SK-N-SH treated with all-trans-retinoic acid at 6 μM for 48 hours (cell line): Measurements from ENCODE around the gene RALA.

ENCODE experiments used
- ZFP3 ChIP-seq: fragments of 250-450 bp; sonication (Bioruptor Pico); IDR thresholded peaks from 2 replicates; pipeline ENCODE4 v1.5.0; 2020; ENCODE audit warnings: mild to moderate bottlenecking, moderate library complexity
- ZNF70 ChIP-seq: fragments of 450-650 bp; formaldehyde crosslinking; IDR thresholded peaks from 2 replicates; pipeline ENCODE4 v1.5.0; 2020; ENCODE audit warnings: mild to moderate bottlenecking, moderate library complexity
- ZNF8 ChIP-seq: fragments of 450-650 bp; formaldehyde crosslinking; IDR thresholded peaks from 2 replicates; pipeline ENCODE4 v1.5.0; 2020; ENCODE audit warnings: mild to moderate bottlenecking, moderate library complexity

- TF ChIP-seq ZNF8 (CRISPR knock-in tag) (no peak), ZFP3 (CRISPR knock-in tag) (no peak), ZNF70 (CRISPR knock-in tag) (no peak)
Measured at GRCh38 chr7:39700165-39700564, 76.8 kb downstream of the RALA start.
